ENCODE results near the gene CTPS2.
"Not testable (repeated sequence)": the region's sequence is repeated elsewhere in the genome, so short reads cannot be mapped to it uniquely, and the experiment has no call there.

The CTPS2 gene

GRCh38 chrX:16606142-16606720 lies 106.2 kb downstream of the CTPS2 start:
- no peak for DNase-seq (ENCODE audit: low spot score)
- no peak overlapping the region for H3K4ac ChIP-seq (ENCODE audit: low read length)
- no peak overlapping the region for H3K18ac ChIP-seq (ENCODE audit: low read length)
- H3K4me3 ChIP-seq (ENCODE audit: low read length in 2 of 2) = no peak overlapping the region
- H3K27me3 ChIP-seq (ENCODE audit: control insufficient read depth in 3 of 3, insufficient read depth in 3 of 3, low read depth in 1 of 3, low read length in 3 of 3) = no peaks in the 10 kb centered on the region
- no peak overlapping the region for H2AFZ ChIP-seq (ENCODE audit: low read length)
- H3K4me2 ChIP-seq (ENCODE audit: insufficient read depth, low read length, poor library complexity, severe bottlenecking) = no peak overlapping the region
- H3K27ac ChIP-seq (replicated peaks; ENCODE audit: low read length) = no peak overlapping the region
- H2BK120ac ChIP-seq (ENCODE audit: low read depth, low read length) = no peak overlapping the region
- no peaks in the 10 kb centered on the region for H3K4me1 ChIP-seq (ENCODE audit: control insufficient read depth in 2 of 2, insufficient read depth in 1 of 2, low read depth in 1 of 2, low read length in 2 of 2)
- no peak overlapping the region for H2BK5ac ChIP-seq (ENCODE audit: low read length)
- no peak overlapping the region for H3K9ac ChIP-seq (ENCODE audit: low read depth, low read length, poor library complexity)
- H2BK15ac ChIP-seq (ENCODE audit: low read length) = no peak overlapping the region
- no CpG with 5 or more reads among the region's 4 CpGs for WGBS, 2 donors (ENCODE audit: extremely low coverage in 2 of 2, insufficient read length in 2 of 2, insufficient replicate concordance in 1 of 2)
- no peak overlapping the region for H4K8ac ChIP-seq (ENCODE audit: low read depth, low read length)
- no peak overlapping the region for H2BK12ac ChIP-seq (ENCODE audit: low read length)
- H3K9me3 ChIP-seq (replicated peaks in 1 of 2; ENCODE audit: control insufficient read depth in 2 of 2, insufficient read depth in 1 of 2, low read depth in 1 of 2, low read length in 2 of 2) = peaks cover 0 to 2% of the 10 kb centered on the region in 2 donors
- H2AK5ac ChIP-seq (ENCODE audit: low read depth, low read length) = no peak overlapping the region
- no peak overlapping the region for H4K91ac ChIP-seq (ENCODE audit: low read depth, low read length, poor library complexity)
- H3K23ac ChIP-seq (ENCODE audit: low read depth, low read length, poor library complexity) = no peak overlapping the region
- no peaks in the 10 kb centered on the region for H3K79me1 ChIP-seq (ENCODE audit: low read depth, low read length)
- H3K14ac ChIP-seq (ENCODE audit: low read length) = no peak overlapping the region
- peaks cover 0 to 57% of the 10 kb centered on the region in 2 donors for H3K36me3 ChIP-seq (replicated peaks in 1 of 2; ENCODE audit: control insufficient read depth in 2 of 2, insufficient read depth in 2 of 2, low read length in 2 of 2)

GRCh38 chrX:16604337-16604736 lies 108.1 kb downstream of the CTPS2 start:
- H2BK120ac ChIP-seq (ENCODE audit: low read depth, low read length) = no peak overlapping the region
- H3K4me2 ChIP-seq (ENCODE audit: insufficient read depth, low read length, poor library complexity, severe bottlenecking) = no peak overlapping the region
- H3K18ac ChIP-seq (ENCODE audit: low read length) = no peak overlapping the region
- H2BK5ac ChIP-seq (ENCODE audit: low read length) = no peak overlapping the region
- H3K9ac ChIP-seq (ENCODE audit: low read depth, low read length, poor library complexity) = no peak overlapping the region
- H3K4ac ChIP-seq (ENCODE audit: low read length) = no peak overlapping the region
- no peaks in the 10 kb centered on the region for H3K4me1 ChIP-seq (ENCODE audit: control insufficient read depth in 2 of 2, insufficient read depth in 1 of 2, low read depth in 1 of 2, low read length in 2 of 2)
- WGBS, 2 donors (ENCODE audit: extremely low coverage in 2 of 2, insufficient read length in 2 of 2, insufficient replicate concordance in 1 of 2) = no CpG with 5 or more reads among the region's 2 CpGs
- no peak overlapping the region for H3K4me3 ChIP-seq (ENCODE audit: low read length in 2 of 2)
- H3K79me1 ChIP-seq (ENCODE audit: low read depth, low read length) = no peaks in the 10 kb centered on the region
- H2AFZ ChIP-seq (ENCODE audit: low read length) = no peak overlapping the region
- H2BK12ac ChIP-seq (ENCODE audit: low read length) = no peak overlapping the region
- H3K27ac ChIP-seq (replicated peaks; ENCODE audit: low read length) = no peak overlapping the region
- H4K8ac ChIP-seq (ENCODE audit: low read depth, low read length) = no peak overlapping the region
- peaks cover 0 to 2% of the 10 kb centered on the region in 2 donors for H3K9me3 ChIP-seq (replicated peaks in 1 of 2; ENCODE audit: control insufficient read depth in 2 of 2, insufficient read depth in 1 of 2, low read depth in 1 of 2, low read length in 2 of 2)
- no peak for DNase-seq (ENCODE audit: low spot score)
- H3K36me3 ChIP-seq (replicated peaks in 1 of 2; ENCODE audit: control insufficient read depth in 2 of 2, insufficient read depth in 2 of 2, low read length in 2 of 2) = peaks cover 0 to 39% of the 10 kb centered on the region in 2 donors
- H4K91ac ChIP-seq (ENCODE audit: low read depth, low read length, poor library complexity) = no peak overlapping the region
- no peak overlapping the region for H3K14ac ChIP-seq (ENCODE audit: low read length)
- no peak overlapping the region for H3K23ac ChIP-seq (ENCODE audit: low read depth, low read length, poor library complexity)
- H2BK15ac ChIP-seq (ENCODE audit: low read length) = no peak overlapping the region
- no peak overlapping the region for H2AK5ac ChIP-seq (ENCODE audit: low read depth, low read length)
- H3K27me3 ChIP-seq (ENCODE audit: control insufficient read depth in 3 of 3, insufficient read depth in 3 of 3, low read depth in 1 of 3, low read length in 3 of 3) = no peaks in the 10 kb centered on the region

- Histone ChIP-seq H3K18ac (ENCODE audit: low read length) (no peak overlapping the region), H3K9ac (ENCODE audit: low read depth, low read length, poor library complexity) (no peak overlapping the region), H3K4me1 (ENCODE audit: control insufficient read depth in 2 of 2, insufficient read depth in 1 of 2, low read depth in 1 of 2, low read length in 2 of 2) (no peaks in the 10 kb centered on the region), H2AFZ (ENCODE audit: low read length) (no peak overlapping the region), H2BK12ac (ENCODE audit: low read length) (no peak overlapping the region), H3K27ac (replicated peaks; ENCODE audit: low read length) (no peak overlapping the region), H4K91ac (ENCODE audit: low read depth, low read length, poor library complexity) (no peak overlapping the region), H2AK5ac (ENCODE audit: low read depth, low read length) (no peak overlapping the region), H3K27me3 (ENCODE audit: control insufficient read depth in 3 of 3, insufficient read depth in 3 of 3, low read depth in 1 of 3, low read length in 3 of 3) (no peaks in the 10 kb centered on the region), H2BK120ac (ENCODE audit: low read depth, low read length) (no peak overlapping the region), H3K79me1 (ENCODE audit: low read depth, low read length) (no peaks in the 10 kb centered on the region), H3K4me2 (ENCODE audit: insufficient read depth, low read length, poor library complexity, severe bottlenecking) (no peak overlapping the region), H3K9me3 (replicated peaks in 1 of 2; ENCODE audit: control insufficient read depth in 2 of 2, insufficient read depth in 1 of 2, low read depth in 1 of 2, low read length in 2 of 2) (peaks cover 0 to 2% of the 10 kb centered on the region in 2 donors), H3K4me3 (ENCODE audit: low read length in 2 of 2) (no peak overlapping the region), H3K4ac (ENCODE audit: low read length) (no peak overlapping the region), H4K8ac (ENCODE audit: low read depth, low read length) (no peak overlapping the region), H3K36me3 (replicated peaks in 1 of 2; ENCODE audit: control insufficient read depth in 2 of 2, insufficient read depth in 2 of 2, low read length in 2 of 2) (peaks cover 0 to 34% of the 10 kb centered on the region in 2 donors), H2BK15ac (ENCODE audit: low read length) (no peak overlapping the region), H2BK5ac (ENCODE audit: low read length) (no peak overlapping the region), H3K23ac (ENCODE audit: low read depth, low read length, poor library complexity) (no peak overlapping the region), H3K14ac (ENCODE audit: low read length) (no peak overlapping the region)
- no peak for DNase-seq (ENCODE audit: low spot score)
- no CpG with 5 or more reads among the region's 4 CpGs for WGBS, 2 donors (ENCODE audit: extremely low coverage in 2 of 2, insufficient read length in 2 of 2, insufficient replicate concordance in 1 of 2)
Observed at GRCh38 chrX:16603822-16604221, 108.6 kb downstream of the CTPS2 start.

GRCh38 chrX:16603235-16603634 lies 109.2 kb downstream of the CTPS2 start:
- H3K4me1 ChIP-seq (ENCODE audit: control insufficient read depth in 2 of 2, insufficient read depth in 1 of 2, low read depth in 1 of 2, low read length in 2 of 2); H3K79me1 ChIP-seq (ENCODE audit: low read depth, low read length); H3K4me3 ChIP-seq (ENCODE audit: low read length in 2 of 2); H3K27me3 ChIP-seq (ENCODE audit: control insufficient read depth in 3 of 3, insufficient read depth in 3 of 3, low read depth in 1 of 3, low read length in 3 of 3); H4K8ac ChIP-seq (ENCODE audit: low read depth, low read length); H3K14ac ChIP-seq (ENCODE audit: low read length); H3K18ac ChIP-seq (ENCODE audit: low read length); H2BK15ac ChIP-seq (ENCODE audit: low read length); DNase-seq (ENCODE audit: low spot score); H3K4me2 ChIP-seq (ENCODE audit: insufficient read depth, low read length, poor library complexity, severe bottlenecking); H3K9ac ChIP-seq (ENCODE audit: low read depth, low read length, poor library complexity); H2BK5ac ChIP-seq (ENCODE audit: low read length); H2BK120ac ChIP-seq (ENCODE audit: low read depth, low read length); H2BK12ac ChIP-seq (ENCODE audit: low read length); H2AK5ac ChIP-seq (ENCODE audit: low read depth, low read length); H3K4ac ChIP-seq (ENCODE audit: low read length); H4K91ac ChIP-seq (ENCODE audit: low read depth, low read length, poor library complexity); H2AFZ ChIP-seq (ENCODE audit: low read length); H3K9me3 ChIP-seq (replicated peaks in 1 of 2; ENCODE audit: control insufficient read depth in 2 of 2, insufficient read depth in 1 of 2, low read depth in 1 of 2, low read length in 2 of 2); H3K27ac ChIP-seq (replicated peaks; ENCODE audit: low read length); H3K23ac ChIP-seq (ENCODE audit: low read depth, low read length, poor library complexity): not testable (repeated sequence)
- H3K36me3 ChIP-seq (replicated peaks in 1 of 2; ENCODE audit: control insufficient read depth in 2 of 2, insufficient read depth in 2 of 2, low read length in 2 of 2) = peaks cover 0 to 28% of the 10 kb centered on the region in 2 donors
- no CpG with 5 or more reads among the region's 6 CpGs for WGBS, 2 donors (ENCODE audit: extremely low coverage in 2 of 2, insufficient read length in 2 of 2, insufficient replicate concordance in 1 of 2)

Data from neuronal stem cell (in vitro differentiated cells).